Vagina (tissue), 2 donors: ENCODE data around the gene GRIA1. TPM values are rescaled to one million over a fixed set of nuclear protein-coding genes. Genes with fewer than 3 reads are reported as not detected.

Experiments used
- DNase-seq, 2 donors: peaks; one replicate each; pipeline ENCODE4 v3.0.0-alpha.2; 2017; ENCODE audit errors: extremely low spot score in 2 of 2
- H3K27ac ChIP-seq: fragments of 200-600 bp; sonication (generic); one replicate; pipeline ENCODE4 v1.5.1; 2019
- H3K27me3 ChIP-seq: fragments of 200-600 bp; sonication (generic); one replicate; pipeline ENCODE4 v1.5.1; 2019
- H3K36me3 ChIP-seq, 2 donors: fragments of 200-600 bp; sonication (generic); one replicate each; pipeline ENCODE4 v1.5.1; 2017 to 2019
- H3K4me1 ChIP-seq: fragments of 200-600 bp; sonication (generic); one replicate; pipeline ENCODE4 v1.5.1; 2019
- H3K4me3 ChIP-seq, 2 donors: fragments of 200-600 bp; sonication (generic); 1 replicate in 1 of 2; 2 replicates in 1 of 2; pipeline ENCODE4 v1.5.1; 2016 to 2019
- H3K9me3 ChIP-seq: fragments of 200-600 bp; sonication (generic); one replicate; pipeline ENCODE4 v1.5.1; 2019
- POLR2A ChIP-seq, 2 donors: fragments of 450-650 bp; IDR thresholded peaks; one replicate each; pipeline ENCODE4 v1.6.1; 2017; ENCODE audit warnings: antibody characterized with exemption in 2 of 2, mild to moderate bottlenecking in 2 of 2, moderate library complexity in 2 of 2
- POLR2AphosphoS5 ChIP-seq, 2 donors: sonication (generic); formaldehyde crosslinking; IDR thresholded peaks; one replicate each; pipeline ENCODE4 v1.9.0; 2017; ENCODE audit warnings: antibody characterized with exemption in 2 of 2, mild to moderate bottlenecking in 2 of 2, low read depth in 1 of 2; ENCODE audit not compliant: insufficient read depth in 1 of 2
- intact Hi-C: fragments of 100-400 bp; cut with DNase I; formaldehyde crosslinking; loops from one replicate; pipeline ENCODE4 v1.15.1; 2023
- total RNA-seq: library from RNA; depleted of rRNA; stranded (reverse); fragments of >200 nt; gene quantifications from one replicate; pipeline ENCODE4 v1.2.3, GENCODE V29; 2016
- TF ChIP-seq, protein P1 (sequence below), 3 experiments: fragments of 450-650 bp in 2 of 3; fragments of 200-600 bp in 1 of 3; sonication (generic) in 1 of 3; IDR thresholded peaks; one replicate each; pipeline ENCODE4 v1.5.1; 2017 to 2019; ENCODE audit warnings: antibody characterized with exemption in 3 of 3, mild to moderate bottlenecking in 2 of 3, moderate library complexity in 2 of 3

GRIA1 gene
- total RNA-seq, 1 donor from 2014 or later: not detected

DNA sequence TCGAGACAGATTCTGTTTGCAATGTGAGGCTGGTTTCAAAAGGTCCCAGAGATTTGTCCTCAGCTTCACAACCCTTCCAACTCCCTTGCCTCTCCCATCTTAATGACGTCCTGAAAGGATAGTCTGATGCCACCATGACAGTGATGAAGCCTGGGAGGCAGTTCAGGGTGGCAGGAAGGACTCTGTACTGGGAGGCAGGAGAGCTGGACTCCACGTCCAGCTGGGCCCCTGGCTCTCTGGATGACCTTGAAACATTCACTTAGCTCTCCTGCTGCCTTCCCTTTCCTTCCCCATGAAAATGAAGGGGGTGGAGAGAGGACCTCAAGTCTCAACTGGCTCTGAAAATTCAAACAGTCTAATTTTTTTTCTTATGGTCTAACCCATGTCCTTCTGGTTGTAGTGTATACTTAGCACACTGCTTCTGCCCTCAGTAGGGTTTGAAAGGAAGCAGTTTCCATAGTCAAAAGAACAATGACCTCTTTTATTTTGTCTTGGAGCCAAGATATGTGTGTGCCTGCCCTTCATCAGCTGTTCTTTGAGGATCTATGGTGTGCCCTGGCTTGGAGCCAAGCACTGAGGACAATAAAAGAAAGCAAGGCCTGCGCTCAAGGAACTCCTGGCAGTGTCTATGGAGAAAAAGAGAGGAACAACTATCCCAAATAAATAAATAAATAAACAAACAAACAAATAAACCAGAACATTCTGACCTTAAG is 188.3 kb downstream of the GRIA1 start:
- H3K36me3 ChIP-seq: no peaks in the 10 kb centered on the region
- TF ChIP-seq, protein P1, sequence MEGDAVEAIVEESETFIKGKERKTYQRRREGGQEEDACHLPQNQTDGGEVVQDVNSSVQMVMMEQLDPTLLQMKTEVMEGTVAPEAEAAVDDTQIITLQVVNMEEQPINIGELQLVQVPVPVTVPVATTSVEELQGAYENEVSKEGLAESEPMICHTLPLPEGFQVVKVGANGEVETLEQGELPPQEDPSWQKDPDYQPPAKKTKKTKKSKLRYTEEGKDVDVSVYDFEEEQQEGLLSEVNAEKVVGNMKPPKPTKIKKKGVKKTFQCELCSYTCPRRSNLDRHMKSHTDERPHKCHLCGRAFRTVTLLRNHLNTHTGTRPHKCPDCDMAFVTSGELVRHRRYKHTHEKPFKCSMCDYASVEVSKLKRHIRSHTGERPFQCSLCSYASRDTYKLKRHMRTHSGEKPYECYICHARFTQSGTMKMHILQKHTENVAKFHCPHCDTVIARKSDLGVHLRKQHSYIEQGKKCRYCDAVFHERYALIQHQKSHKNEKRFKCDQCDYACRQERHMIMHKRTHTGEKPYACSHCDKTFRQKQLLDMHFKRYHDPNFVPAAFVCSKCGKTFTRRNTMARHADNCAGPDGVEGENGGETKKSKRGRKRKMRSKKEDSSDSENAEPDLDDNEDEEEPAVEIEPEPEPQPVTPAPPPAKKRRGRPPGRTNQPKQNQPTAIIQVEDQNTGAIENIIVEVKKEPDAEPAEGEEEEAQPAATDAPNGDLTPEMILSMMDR (IDR thresholded peaks at IDR 0.05): no peak
- TF ChIP-seq POLR2A (IDR thresholded peaks at IDR 0.05) (no peak), POLR2AphosphoS5 (IDR thresholded peaks at IDR 0.05; ENCODE audit: insufficient read depth in 1 of 2, low read depth in 1 of 2) (no peak)
- no peak overlapping the region for H3K27ac ChIP-seq
- DNase-seq: no peak
- no peaks in the 10 kb centered on the region for H3K9me3 ChIP-seq
- intact Hi-C loops: no loop called here
- no peaks in the 10 kb centered on the region for H3K4me1 ChIP-seq
- no peaks in the 10 kb centered on the region for H3K27me3 ChIP-seq
- no peak overlapping the region for H3K4me3 ChIP-seq

DNA sequence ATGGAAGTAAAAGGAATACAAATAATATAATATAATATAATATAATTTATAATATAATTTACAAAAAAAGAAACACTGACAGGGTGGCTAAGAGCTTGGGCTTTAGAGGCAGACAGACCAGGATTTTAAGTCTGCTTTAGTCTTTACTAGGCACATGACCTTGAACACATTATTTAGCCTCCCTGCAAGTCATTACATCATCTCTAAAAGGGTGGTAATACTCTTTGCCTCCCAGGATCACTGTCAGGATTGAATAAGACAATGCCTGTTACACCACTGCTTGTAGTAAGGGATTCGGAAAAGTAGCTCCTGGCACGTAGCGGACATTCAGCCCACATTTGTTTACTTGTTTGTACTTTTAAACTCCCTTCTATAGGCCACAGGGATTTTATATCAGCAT is 199.8 kb downstream of the GRIA1 start:
- no peaks in the 10 kb centered on the region for H3K9me3 ChIP-seq
- no peaks in the 10 kb centered on the region for H3K36me3 ChIP-seq
- intact Hi-C loops: no loop called here
- H3K4me3 ChIP-seq: no peak overlapping the region
- no peak overlapping the region for H3K27ac ChIP-seq
- TF ChIP-seq, protein P1 (IDR thresholded peaks at IDR 0.05): no peak
- TF ChIP-seq POLR2A (IDR thresholded peaks at IDR 0.05) (no peak), POLR2AphosphoS5 (IDR thresholded peaks at IDR 0.05; ENCODE audit: insufficient read depth in 1 of 2, low read depth in 1 of 2) (no peak)
- no peaks in the 10 kb centered on the region for H3K27me3 ChIP-seq
- no peaks in the 10 kb centered on the region for H3K4me1 ChIP-seq
- no peak for DNase-seq

DNA sequence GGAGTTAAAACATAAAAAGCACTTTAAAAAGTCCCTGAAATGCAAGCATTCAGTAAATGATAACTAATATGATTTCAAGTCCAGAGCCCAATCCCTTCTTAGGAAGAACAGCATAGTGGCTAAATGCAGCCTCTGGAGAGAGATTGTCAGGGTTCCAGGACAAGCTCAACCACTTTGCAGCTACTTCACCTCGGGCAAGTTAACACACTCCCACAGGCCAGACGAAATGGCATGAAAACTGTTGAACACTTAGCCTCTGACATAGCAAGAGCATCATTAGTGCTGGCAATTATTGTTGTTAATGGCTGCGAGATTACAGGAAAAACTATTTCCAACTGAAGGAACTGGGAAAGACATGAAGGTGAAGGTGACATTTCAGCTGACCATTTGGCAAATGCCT is 205.8 kb downstream of the GRIA1 start:
- no peak overlapping the region for H3K4me3 ChIP-seq

GRCh38 chr5:153699035-153699434 is 208.6 kb downstream of the GRIA1 start:
- Histone ChIP-seq H3K9me3 (no peaks in the 10 kb centered on the region), H3K4me1 (no peaks in the 10 kb centered on the region), H3K27ac (no peak overlapping the region), H3K36me3 (no peaks in the 10 kb centered on the region), H3K4me3 (no peak overlapping the region), H3K27me3 (no peaks in the 10 kb centered on the region)
- TF ChIP-seq, protein P1 (IDR thresholded peaks at IDR 0.05): no peak
- TF ChIP-seq POLR2AphosphoS5 (IDR thresholded peaks at IDR 0.05; ENCODE audit: insufficient read depth in 1 of 2, low read depth in 1 of 2): no peak
- TF ChIP-seq POLR2A (IDR thresholded peaks at IDR 0.05): no peak
- DNase-seq: no peak
- intact Hi-C loops: no loop called here

More for the DNA sequence above, 205.8 kb downstream of the GRIA1 start:
- no peak for DNase-seq
- intact Hi-C loops: no loop called here
- H3K4me1 ChIP-seq: no peaks in the 10 kb centered on the region
- H3K9me3 ChIP-seq: no peaks in the 10 kb centered on the region
- no peak overlapping the region for H3K27ac ChIP-seq
- TF ChIP-seq, protein P1 (IDR thresholded peaks at IDR 0.05): no peak
- no peaks in the 10 kb centered on the region for H3K27me3 ChIP-seq
- H3K36me3 ChIP-seq: no peaks in the 10 kb centered on the region

GRCh38 chr5:153700940-153701339 is 210.5 kb downstream of the GRIA1 start:
- H3K4me1 ChIP-seq: no peaks in the 10 kb centered on the region
- H3K36me3 ChIP-seq: no peaks in the 10 kb centered on the region
- no peak for DNase-seq
- H3K27me3 ChIP-seq: no peaks in the 10 kb centered on the region
- no peak overlapping the region for H3K4me3 ChIP-seq
- no peak for TF ChIP-seq POLR2A (IDR thresholded peaks at IDR 0.05)
- TF ChIP-seq, protein P1 (IDR thresholded peaks at IDR 0.05): no peak
- no peak for TF ChIP-seq POLR2AphosphoS5 (IDR thresholded peaks at IDR 0.05; ENCODE audit: insufficient read depth in 1 of 2, low read depth in 1 of 2)
- intact Hi-C loops: no loop called here
- no peak overlapping the region for H3K27ac ChIP-seq
- H3K9me3 ChIP-seq: no peaks in the 10 kb centered on the region
